ENCODE data around the gene MRGPRX4. TPM values are rescaled to one million over a fixed set of nuclear protein-coding genes. Genes with fewer than 3 reads are reported as not detected.

MRGPRX4 gene
- total and polyA plus RNA-seq, 2 experiments from 2014 or later: not detected

- Histone ChIP-seq H3K9me2 (ENCODE audit: insufficient read depth) (no peaks in the 10 kb centered on the region), H3K79me2 (replicated peaks; ENCODE audit: insufficient read depth) (no peaks in the 10 kb centered on the region), H3F3A (replicated peaks; ENCODE audit: low read depth) (no peaks in the 10 kb centered on the region), H3K4me3 (no peak overlapping the region), H3K4me1 (ENCODE audit: insufficient read depth) (no peaks in the 10 kb centered on the region; the same call in 1 of the 2 replicates), H3K4me2 (no peak overlapping the region), H4K20me1 (replicated peaks; ENCODE audit: insufficient read depth) (no peaks in the 10 kb centered on the region), H3K36me3 (ENCODE audit: insufficient read depth) (no peaks in the 10 kb centered on the region), H3K27me3 (ENCODE audit: insufficient read depth) (no peaks in the 10 kb centered on the region), H2AFZ (no peak overlapping the region), H3K27ac (ENCODE audit: low read depth) (no peak overlapping the region)
- no peak overlapping the region for H3K27ac Mint-ChIP-seq
- ATAC-seq: peak; percentile 100
- H3K4me3 Mint-ChIP-seq: no peak overlapping the region
- H3K36me3 Mint-ChIP-seq (ENCODE audit: low read depth): no peaks in the 10 kb centered on the region
- no peak for TF ChIP-seq CREB1 (CRISPR knock-in tag; IDR thresholded peaks at IDR 0.05; ENCODE audit: low read depth)
- no peak for TF ChIP-seq ZNF462 (CRISPR knock-in tag; IDR thresholded peaks at IDR 0.05)
- TF ChIP-seq REST (IDR thresholded peaks at IDR 0.05; ENCODE audit: unreplicated experiment): no peak
- no peak for TF ChIP-seq ZNF331 (CRISPR knock-in tag; IDR thresholded peaks at IDR 0.05; ENCODE audit: low read depth)
- no peak for TF ChIP-seq STAT1 (IDR thresholded peaks at IDR 0.05; ENCODE audit: unreplicated experiment)
- TF ChIP-seq NANOG (IDR thresholded peaks at IDR 0.05; ENCODE audit: borderline replicate concordance): no peak
- TF ChIP-seq EZH2 (IDR thresholded peaks at IDR 0.05; ENCODE audit: low read depth, unreplicated experiment): no peak
- no peak for TF ChIP-seq CTCF (conservative IDR thresholded peaks at IDR 0.05; ENCODE audit: low read depth in 2 of 2)
- DNase-seq (ENCODE audit: low spot score): peak; percentile 81
- no peaks in the 10 kb centered on the region for H3K9me3 Mint-ChIP-seq
- peaks cover 4% of the 10 kb centered on the region for H3K27me3 Mint-ChIP-seq (ENCODE audit: insufficient read depth, low read depth, poor library complexity)
- H3K4me1 Mint-ChIP-seq: peaks cover 12% of the 10 kb centered on the region; the same call in 2 of the 3 replicates
Measured at GRCh38 chr11:18193010-18193409, 20.4 kb downstream of the MRGPRX4 start.
